Uterus (tissue), 4 donors: ENCODE results near the gene CFDP1. TPM values are rescaled to one million over a fixed set of nuclear protein-coding genes. Genes with fewer than 3 reads are reported as not detected.

Experiments
- DNase-seq, 2 donors: peaks; one replicate each; pipeline ENCODE4 v3.0.0-alpha.2; 2019 to 2020
- H3K27ac ChIP-seq, 2 donors: fragments of 200-600 bp; sonication (generic); 1 replicate in 1 of 2; 2 replicates in 1 of 2; pipeline ENCODE4 v1.5.1; 2016 to 2018
- H3K27me3 ChIP-seq, 2 donors: fragments of 200-600 bp; sonication (generic); one replicate each; pipeline ENCODE4 v1.5.1; 2018 to 2019; ENCODE audit warnings: control low read depth in 1 of 2
- H3K36me3 ChIP-seq, 2 donors: fragments of 200-600 bp; sonication (generic); one replicate each; pipeline ENCODE4 v1.5.1; 2019; ENCODE audit warnings: control low read depth in 1 of 2
- H3K4me1 ChIP-seq, 2 donors: fragments of 200-600 bp; sonication (generic); one replicate each; pipeline ENCODE4 v1.5.1; 2018 to 2019; ENCODE audit warnings: control low read depth in 1 of 2
- H3K4me3 ChIP-seq, 2 donors: fragments of 200-600 bp; sonication (generic); 1 replicate in 1 of 2; 2 replicates in 1 of 2; pipeline ENCODE4 v1.5.1; 2018 to 2019; ENCODE audit warnings: mild to moderate bottlenecking in 1 of 2
- H3K9me3 ChIP-seq, 2 donors: fragments of 200-600 bp; sonication (generic); one replicate each; pipeline ENCODE4 v1.5.1; 2019; ENCODE audit warnings: control low read depth in 1 of 2
- POLR2A ChIP-seq, 2 donors: fragments of 450-650 bp; IDR thresholded peaks; one replicate each; pipeline ENCODE4 v1.6.1; 2016; ENCODE audit warnings: antibody characterized with exemption in 2 of 2, mild to moderate bottlenecking in 1 of 2, moderate library complexity in 1 of 2
- intact Hi-C: fragments of 100-400 bp; cut with DNase I; formaldehyde crosslinking; loops from one replicate; pipeline ENCODE4 v1.15.1; 2023; ENCODE audit warnings: low total_unique reads
- total RNA-seq, 4 donors: library from RNA; depleted of rRNA in 3 of 4; stranded (reverse); fragments of >200 nt in 3 of 4; gene quantifications; one replicate each; pipeline versions ENCODE4 v1.1.0 to v1.2.4, GENCODE V29; 2014 to 2023
- TF ChIP-seq, protein P1 (sequence below), 4 experiments: fragments of 200-600 bp in 2 of 4; fragments of 450-650 bp in 2 of 4; sonication (generic) in 2 of 4; IDR thresholded peaks; one replicate each; pipeline ENCODE4 v1.5.1; 2016 to 2019; ENCODE audit warnings: antibody characterized with exemption in 4 of 4, mild to moderate bottlenecking in 2 of 4, moderate library complexity in 1 of 4
- donor health status: DM: yes; HTN: yes; CAD: no.

Gene CFDP1
- total RNA-seq, 4 donors from 2014 or later = 22.3 to 90.8 (median 73.4) TPM

DNA sequence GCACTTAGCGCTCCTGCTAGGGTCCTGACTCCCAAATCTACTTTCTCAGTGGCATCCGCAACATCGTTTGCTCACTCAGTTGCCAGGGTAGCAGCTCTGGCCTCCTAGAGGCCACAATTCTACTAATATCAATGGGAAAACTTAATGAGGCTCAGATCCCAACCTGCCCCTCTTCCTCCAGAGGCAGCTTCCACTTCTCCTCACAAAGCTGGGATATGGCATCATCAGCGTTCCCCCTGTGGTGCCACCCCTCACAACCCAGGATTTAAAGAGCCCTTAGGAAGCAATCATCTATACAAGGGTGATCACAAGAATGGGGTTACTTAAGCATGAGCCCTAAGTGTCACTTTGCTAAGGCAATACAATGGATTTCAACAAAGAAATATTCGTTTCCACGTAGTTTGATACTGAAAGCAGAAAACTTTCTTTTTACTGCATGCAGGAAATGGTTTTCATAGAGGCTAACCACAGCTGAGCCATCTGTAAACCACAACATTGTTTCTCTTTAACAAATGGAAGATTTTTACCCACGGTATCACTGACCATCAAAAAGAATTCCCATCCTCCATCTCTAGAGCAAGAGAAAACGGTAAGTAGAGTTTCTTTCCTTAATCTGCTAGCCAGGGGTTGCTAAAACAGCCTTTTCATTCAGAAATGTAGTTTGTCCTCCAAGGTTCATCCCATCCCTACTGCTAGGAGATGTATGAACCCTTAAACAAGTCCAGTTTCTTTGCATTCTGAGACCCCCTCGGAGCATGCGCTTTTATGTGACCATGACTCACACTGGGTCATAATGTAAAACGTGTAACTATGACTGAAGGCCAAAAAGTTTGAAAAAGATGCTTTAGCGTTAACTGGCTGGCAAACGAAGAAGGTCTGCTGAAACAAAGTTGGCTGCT lies 113.5 kb downstream of the CFDP1 start:
- H3K4me3 ChIP-seq = no peak overlapping the region
- no peaks in the 10 kb centered on the region for H3K36me3 ChIP-seq
- intact Hi-C loops = no loop called here
- H3K27ac ChIP-seq = peak overlapping the region; percentile 46 to 59
- H3K9me3 ChIP-seq = no peaks in the 10 kb centered on the region
- TF ChIP-seq POLR2A (IDR thresholded peaks at IDR 0.05) = no peak
- TF ChIP-seq, protein P1, sequence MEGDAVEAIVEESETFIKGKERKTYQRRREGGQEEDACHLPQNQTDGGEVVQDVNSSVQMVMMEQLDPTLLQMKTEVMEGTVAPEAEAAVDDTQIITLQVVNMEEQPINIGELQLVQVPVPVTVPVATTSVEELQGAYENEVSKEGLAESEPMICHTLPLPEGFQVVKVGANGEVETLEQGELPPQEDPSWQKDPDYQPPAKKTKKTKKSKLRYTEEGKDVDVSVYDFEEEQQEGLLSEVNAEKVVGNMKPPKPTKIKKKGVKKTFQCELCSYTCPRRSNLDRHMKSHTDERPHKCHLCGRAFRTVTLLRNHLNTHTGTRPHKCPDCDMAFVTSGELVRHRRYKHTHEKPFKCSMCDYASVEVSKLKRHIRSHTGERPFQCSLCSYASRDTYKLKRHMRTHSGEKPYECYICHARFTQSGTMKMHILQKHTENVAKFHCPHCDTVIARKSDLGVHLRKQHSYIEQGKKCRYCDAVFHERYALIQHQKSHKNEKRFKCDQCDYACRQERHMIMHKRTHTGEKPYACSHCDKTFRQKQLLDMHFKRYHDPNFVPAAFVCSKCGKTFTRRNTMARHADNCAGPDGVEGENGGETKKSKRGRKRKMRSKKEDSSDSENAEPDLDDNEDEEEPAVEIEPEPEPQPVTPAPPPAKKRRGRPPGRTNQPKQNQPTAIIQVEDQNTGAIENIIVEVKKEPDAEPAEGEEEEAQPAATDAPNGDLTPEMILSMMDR (IDR thresholded peaks at IDR 0.05) = no peak
- no peak for DNase-seq
- H3K27me3 ChIP-seq = no peaks in the 10 kb centered on the region
- H3K4me1 ChIP-seq = no peaks in the 10 kb centered on the region

DNA sequence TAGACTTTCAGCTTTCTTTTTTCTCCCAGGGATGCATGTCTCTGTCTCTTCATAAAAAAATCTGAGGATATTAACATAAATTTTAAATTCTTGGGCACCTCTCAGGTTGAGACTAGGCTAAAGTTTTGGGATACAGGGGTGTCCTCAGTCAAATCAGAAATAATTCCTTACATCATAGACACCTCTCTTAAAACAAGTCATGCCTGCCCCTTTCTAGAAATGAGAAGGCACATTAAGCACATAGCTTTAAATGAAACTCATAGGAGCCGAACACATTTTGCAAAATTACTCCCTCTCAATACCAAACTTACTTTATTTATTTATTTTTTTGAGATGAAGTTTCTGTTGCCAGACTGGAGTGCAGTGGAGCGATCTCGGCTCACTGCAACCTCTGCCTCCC lies 114.6 kb downstream of the CFDP1 start:
- no peak for DNase-seq
- intact Hi-C loops = no loop called here
- Histone ChIP-seq H3K4me1 (no peaks in the 10 kb centered on the region), H3K36me3 (no peaks in the 10 kb centered on the region), H3K27me3 (no peaks in the 10 kb centered on the region), H3K4me3 (no peak overlapping the region), H3K27ac (no peak overlapping the region), H3K9me3 (no peaks in the 10 kb centered on the region)
- no peak for TF ChIP-seq POLR2A (IDR thresholded peaks at IDR 0.05)
- TF ChIP-seq, protein P1 (IDR thresholded peaks at IDR 0.05) = no peak

DNA sequence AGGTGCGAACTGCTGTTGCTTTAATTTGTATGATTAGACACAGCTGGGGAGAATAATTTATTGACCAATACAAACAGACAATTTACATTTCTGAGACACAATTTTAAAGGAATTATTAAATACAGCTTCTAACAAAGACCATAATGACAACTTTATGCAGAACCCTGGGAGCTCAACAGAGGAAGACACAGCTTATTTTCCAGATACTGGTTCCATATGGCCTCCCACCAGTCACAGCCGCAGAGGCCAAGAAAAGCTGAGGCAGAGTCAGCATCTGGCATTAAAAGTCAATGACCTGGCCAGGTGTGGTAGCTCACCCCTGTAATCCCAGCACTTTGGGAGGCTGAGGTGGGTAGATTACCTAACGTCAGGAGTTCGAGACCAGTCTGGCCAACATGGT lies 115.8 kb downstream of the CFDP1 start:
- no peak for TF ChIP-seq POLR2A (IDR thresholded peaks at IDR 0.05)
- TF ChIP-seq, protein P1 (IDR thresholded peaks at IDR 0.05) = no peak
- H3K9me3 ChIP-seq = no peaks in the 10 kb centered on the region
- peak overlapping the region; percentile 45 to 48 for H3K27ac ChIP-seq
- DNase-seq = no peak
- H3K4me1 ChIP-seq = no peaks in the 10 kb centered on the region
- intact Hi-C loops = no loop called here
- H3K4me3 ChIP-seq = no peak overlapping the region
- H3K27me3 ChIP-seq = no peaks in the 10 kb centered on the region
- H3K36me3 ChIP-seq = no peaks in the 10 kb centered on the region

DNA sequence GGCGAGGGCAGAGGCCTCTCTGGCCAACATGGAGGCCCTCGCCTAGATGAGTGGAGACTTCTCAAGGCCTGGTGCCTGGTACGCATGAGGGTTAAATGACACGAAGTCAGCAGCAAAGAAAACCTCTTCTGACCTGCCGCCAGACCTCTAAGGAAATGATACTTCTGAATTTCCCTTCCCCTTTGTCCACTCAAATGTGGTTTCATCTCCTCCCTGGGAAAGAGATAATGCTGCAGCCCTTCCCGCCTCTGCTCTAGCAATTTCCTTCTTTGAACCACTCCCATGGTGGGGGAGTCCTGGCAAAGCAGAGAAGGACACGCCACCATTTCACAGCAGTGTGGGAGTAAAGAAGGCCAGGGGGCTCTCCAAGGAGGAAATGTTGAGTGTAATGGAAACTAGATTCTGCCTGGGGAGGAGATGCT lies 116.2 kb downstream of the CFDP1 start:
- intact Hi-C loops = no loop called here
- Histone ChIP-seq H3K4me3 (no peak overlapping the region), H3K27ac (peak overlapping the region; percentile 45 to 48), H3K9me3 (no peaks in the 10 kb centered on the region), H3K27me3 (no peaks in the 10 kb centered on the region), H3K36me3 (no peaks in the 10 kb centered on the region), H3K4me1 (no peaks in the 10 kb centered on the region)
- DNase-seq = peak in 1 of 2 donors; percentile 53
- TF ChIP-seq POLR2A (IDR thresholded peaks at IDR 0.05) = no peak
- TF ChIP-seq, protein P1 (IDR thresholded peaks at IDR 0.05) = no peak

DNA sequence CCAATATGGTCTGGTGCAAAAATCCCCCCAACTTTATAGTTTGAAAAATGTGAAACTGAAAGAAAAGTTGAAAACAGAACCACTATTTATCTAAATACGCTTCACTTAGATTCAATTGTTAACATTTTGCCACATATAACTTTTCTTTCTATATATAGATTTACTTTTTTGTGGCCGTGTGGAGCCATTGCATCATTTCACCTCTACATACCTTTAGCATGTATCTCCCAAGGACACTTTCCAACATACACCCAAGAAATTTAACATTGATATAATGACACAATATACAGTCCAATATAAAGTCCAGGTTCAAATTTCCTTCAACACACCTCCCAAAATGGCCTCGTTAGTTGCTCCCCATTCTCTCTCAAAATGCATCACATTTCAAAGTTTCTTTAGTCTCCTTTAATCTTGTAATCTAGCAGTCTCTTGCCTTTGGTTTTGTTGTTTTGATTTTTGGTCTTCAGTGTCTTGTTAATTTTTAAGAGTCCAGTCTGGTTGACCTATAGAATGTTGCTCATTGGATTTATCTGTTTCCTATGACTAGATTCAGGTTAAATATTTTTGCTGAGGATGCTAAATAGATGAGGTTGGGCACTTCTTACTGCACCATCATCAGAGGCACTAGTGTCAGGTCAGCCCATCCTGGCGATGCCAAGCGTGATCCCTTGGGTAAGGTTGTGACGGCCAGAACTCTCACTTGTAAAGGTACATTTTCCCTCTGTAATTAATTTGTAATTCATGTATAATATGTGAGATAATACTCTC lies 117.6 kb downstream of the CFDP1 start:
- Histone ChIP-seq H3K27me3 (no peaks in the 10 kb centered on the region), H3K4me3 (no peak overlapping the region), H3K9me3 (no peaks in the 10 kb centered on the region), H3K4me1 (peaks cover 0 to 5% of the 10 kb centered on the region in 2 donors), H3K36me3 (no peaks in the 10 kb centered on the region), H3K27ac (no peak overlapping the region)
- no peak for TF ChIP-seq POLR2A (IDR thresholded peaks at IDR 0.05)
- DNase-seq = no peak
- intact Hi-C loops = no loop called here
